Stimulated activated CD8-positive, alpha-beta memory T cell treated with anti-CD3 and anti-CD28 coated beads, Interleukin-7, amount 100 ng/mL, for 24 hours (primary cell): Measurements from ENCODE around the gene HMX3.

ENCODE experiments used
- DNase-seq: peaks from one replicate; pipeline ENCODE4 v3.0.0-alpha.2; 2020; ENCODE audit warnings: low read depth

Gene HMX3

GRCh38 chr10:123134343-123134914, 1.3 kb upstream of the HMX3 start:
- DNase-seq, result no peak

- no peak for DNase-seq
Measured at GRCh38 chr10:123134915-123135414, 805 bp upstream of the HMX3 start.

DNA sequence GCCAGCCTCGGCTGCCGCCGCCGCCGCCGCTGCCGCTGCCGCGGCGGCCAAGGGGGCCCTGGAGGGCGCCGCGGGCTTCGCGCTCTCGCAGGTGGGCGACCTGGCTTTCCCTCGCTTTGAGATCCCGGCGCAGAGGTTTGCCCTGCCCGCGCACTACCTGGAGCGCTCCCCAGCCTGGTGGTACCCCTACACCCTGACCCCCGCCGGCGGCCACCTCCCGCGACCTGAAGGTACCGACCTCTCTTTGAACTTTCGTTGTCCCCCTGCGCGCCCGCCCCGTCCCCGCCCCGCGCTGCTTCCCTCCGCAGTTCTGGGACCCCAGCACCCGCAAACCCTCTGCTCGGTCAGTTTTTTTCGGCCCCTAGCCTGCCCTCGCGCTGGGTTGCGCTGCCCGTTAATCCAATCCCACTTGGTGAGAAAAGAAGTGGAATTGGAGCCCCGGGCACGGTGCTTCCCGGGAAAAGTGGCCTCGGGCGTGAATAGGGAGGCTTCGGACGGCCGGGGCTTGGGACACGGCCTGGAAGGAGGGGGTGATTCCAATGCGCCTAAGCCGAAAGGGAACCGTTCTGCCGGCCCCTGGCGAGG, 543 bp downstream of the HMX3 start:
- DNase-seq, result no peak

DNA sequence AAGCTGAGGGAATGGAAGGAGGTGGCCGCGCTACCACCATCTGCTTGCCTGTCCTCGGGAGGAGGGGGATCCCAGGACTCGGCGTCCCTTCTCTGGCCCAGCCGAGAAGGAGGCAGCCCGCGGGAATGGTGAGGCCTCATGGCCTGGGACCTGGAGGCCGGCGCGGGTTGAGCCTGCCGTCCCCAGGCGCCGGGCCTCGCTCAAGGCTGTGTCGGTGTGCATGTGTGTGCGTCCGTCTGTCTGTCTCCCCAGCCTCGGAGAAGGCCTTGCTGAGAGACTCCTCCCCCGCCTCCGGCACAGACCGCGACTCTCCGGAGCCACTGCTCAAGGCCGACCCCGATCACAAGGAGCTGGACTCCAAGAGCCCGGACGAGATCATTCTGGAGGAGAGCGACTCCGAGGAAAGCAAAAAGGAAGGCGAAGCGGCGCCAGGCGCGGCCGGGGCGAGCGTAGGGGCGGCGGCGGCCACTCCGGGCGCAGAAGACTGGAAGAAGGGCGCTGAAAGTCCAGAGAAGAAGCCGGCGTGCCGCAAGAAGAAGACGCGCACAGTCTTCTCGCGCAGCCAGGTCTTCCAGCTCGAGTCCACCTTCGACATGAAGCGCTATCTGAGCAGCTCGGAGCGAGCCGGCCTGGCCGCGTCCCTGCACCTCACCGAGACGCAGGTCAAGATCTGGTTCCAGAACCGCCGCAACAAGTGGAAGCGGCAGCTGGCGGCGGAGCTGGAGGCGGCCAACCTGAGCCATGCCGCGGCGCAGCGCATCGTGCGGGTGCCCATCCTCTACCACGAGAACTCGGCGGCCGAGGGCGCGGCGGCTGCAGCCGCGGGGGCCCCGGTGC, 1.3 kb downstream of the HMX3 start:
- DNase-seq, result no peak

- DNase-seq, result no peak
Measured at GRCh38 chr10:123139165-123139520, 3.4 kb downstream of the HMX3 start.

DNA sequence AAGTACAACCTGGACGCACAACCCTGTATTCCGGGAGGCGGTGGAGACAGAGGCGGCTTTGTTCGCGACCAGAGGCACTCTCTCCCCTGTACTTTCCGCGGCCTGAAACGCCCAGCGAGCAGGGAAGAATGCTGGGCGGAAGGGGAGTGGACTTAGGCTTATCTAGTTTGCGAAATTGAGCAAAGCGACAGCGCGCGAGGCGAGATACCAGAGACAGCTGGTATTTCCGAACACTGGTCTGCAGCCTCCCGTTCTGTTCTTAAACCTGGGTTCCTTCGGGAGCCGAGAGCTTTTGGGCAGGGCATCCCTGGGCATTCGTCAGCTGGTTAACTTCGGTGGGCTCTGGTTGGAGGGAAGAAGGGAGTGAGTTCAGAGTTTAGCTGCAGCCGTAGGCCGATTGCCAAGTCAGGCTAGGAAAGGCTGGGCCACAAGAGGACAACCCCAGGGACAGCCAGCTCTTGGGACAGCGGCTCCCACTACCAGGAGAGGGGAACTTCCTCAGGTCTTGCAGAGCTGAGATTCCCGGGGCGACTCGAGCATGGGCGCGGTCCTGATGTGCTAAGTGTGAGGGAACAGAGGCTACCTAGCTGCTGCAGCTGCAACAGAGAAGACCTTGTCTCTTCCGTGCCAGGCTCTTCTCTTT, 3.9 kb downstream of the HMX3 start:
- no peak for DNase-seq

- DNase-seq, result no peak
Measured at GRCh38 chr10:123140164-123140982, 4.6 kb downstream of the HMX3 start.

DNA sequence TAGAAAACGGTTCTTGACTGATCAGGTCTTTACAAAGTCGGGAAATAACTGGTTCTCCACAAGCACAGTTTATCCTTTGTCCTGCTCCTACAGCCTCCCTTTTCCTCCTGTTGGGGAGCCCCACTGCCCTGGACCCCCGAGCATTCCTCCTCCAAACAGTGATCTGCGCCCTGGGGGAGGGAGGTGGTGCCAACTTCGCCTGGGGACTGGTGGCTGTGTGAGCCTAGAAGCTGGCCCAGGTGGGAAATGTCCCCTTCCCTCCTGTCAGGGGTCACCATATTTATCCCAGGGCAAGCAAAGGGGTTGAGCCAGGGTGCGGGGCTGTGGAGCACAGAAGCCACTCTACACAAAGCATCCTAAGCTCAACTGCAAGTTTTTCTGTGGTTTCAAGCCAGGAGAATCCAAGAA, 5.2 kb downstream of the HMX3 start:
- DNase-seq, result no peak

GRCh38 chr10:123141791-123142700, 6.3 kb downstream of the HMX3 start:
- no peak for DNase-seq

GRCh38 chr10:123142701-123143161, 7.0 kb downstream of the HMX3 start:
- no peak for DNase-seq

DNA sequence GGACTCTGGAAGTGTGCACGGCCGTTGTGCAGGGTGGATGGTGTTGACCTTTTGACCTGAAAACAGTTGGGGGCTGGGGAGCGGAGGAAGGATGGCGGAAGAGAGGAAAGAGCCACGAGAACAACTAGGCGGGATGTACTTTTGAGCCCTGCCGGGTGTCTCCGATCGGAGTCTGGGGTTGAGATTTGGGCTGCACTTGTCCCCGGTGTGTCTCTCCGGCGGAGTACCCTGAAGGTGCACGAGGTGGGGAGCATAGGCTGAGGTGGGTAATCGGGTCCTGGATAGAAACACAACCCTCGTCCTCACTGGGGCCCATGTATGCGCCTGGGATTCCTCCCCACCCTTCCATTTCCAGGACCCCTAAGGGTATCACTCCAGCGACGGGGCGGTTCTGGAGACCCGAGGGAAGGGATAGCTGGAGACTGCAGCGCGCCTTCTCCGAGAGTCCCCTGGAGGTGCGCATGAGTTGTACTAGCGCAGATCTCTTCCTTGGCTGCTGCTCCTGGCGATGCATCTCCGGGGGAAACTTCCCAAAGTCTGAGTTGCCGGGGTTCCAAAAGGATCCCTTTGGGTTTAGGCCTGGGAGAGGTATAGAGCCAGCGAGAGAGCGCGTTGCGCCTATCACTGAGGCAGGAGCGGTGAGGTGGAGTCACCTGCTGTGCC, 7.5 kb downstream of the HMX3 start:
- DNase-seq, result no peak

DNA sequence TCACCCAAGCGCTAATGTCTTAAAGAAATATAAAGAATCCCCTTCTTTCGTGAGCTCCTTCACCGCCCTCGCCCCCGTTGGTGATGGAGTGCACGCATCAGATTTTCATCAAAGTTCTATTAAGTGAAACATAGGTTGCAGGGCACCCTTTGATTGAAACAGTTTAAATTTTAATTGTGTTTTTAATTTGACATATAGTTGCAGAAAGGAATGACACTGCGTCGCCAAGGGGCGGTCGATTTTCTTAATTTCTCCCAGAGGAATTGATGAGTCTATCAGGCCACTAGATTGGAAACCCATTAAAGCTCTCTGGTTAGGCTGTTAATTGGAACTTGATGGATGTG, 8.0 kb downstream of the HMX3 start:
- DNase-seq, result no peak

GRCh38 chr10:123144697-123145541, 9.1 kb downstream of the HMX3 start:
- DNase-seq, result no peak

GRCh38 chr10:123145542-123146012, 9.8 kb downstream of the HMX3 start:
- DNase-seq, result no peak

- DNase-seq, result no peak
Measured at GRCh38 chr10:123146013-123146893, 10.5 kb downstream of the HMX3 start.

GRCh38 chr10:123146894-123147634, 11.3 kb downstream of the HMX3 start:
- DNase-seq, result no peak

DNA sequence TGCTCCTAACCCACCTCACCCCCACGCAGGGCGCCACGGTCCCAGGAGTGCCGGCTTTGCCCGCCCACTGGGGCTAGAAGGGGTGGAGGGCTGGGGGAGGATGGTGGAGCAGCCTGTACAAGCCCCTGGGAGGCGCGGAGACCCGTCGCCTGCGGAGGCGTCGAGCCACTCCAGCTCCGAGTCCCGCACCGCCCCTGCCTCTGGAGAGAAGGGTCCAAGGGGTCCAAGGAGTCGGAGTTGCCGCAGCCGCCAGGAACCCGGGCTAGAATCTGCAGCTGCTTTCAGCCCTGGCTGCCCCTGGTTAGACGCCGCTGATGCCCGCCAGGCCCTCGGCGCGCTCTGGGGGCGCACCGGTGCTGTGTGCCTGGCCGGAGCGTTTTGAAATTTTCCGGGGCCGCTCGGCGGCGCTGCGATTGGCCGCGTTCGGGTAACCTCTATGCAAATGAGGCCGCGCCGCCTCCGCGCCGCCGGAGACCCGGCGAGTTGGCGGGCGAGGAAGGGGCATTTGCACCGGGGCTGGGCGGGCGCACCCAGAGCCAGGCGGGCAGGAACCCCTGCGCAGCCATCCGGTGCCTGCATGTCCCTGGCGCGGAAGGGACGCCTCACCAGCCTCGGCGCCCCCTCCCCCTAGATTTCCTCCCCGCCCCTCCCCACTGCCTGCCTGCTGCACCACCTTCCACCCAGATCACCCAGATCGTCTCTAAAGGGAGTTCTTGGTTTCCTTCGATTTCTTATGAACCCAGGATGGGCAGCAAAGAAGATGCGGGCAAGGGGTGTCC, 12.1 kb downstream of the HMX3 start, which contains the start of gene HMX2:
TSS of gene HMX2 (plus strand) at position 502 of the 779 bp plus-strand sequence. CDS start at position 745, 243 bp downstream.
- DNase-seq, result no peak
